ENCODE measurements around the gene FNIP1.

FNIP1 gene

DNA sequence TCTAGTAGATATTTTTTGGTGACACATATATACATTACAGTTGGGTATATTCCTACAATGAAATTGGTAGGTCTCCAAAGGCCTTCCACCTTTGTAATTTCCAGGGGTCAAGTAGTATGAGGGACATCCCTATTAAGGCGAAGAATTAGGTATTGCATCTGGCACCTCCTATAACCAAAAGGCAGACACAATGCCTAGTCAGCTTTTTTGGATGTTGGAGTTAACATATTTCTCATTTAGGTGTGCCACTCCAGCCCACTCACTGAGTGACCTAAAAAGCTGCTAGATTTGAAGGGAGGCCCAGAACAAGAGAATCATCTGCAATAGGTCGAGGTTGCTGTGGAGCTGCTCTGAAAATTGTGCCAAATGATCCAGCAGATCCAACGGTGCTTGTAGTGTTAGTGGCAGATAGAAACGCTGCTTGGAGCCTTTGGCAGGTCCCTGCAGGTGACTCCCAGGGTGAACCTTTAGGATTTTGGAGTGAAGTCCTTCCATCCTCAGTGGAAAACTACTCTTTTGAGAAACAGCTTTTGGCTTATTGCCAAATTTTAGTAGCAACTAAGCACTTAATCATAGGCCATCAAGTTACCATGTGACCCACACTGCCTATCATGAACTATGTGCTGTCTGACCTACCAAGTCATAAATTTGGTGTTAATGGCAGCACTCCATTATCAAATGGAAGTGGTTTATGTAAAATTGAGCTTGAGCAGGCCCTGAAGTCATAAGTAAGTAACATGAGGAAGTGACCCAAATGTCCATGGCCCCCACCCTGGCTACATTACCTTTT is 15.7 kb upstream of the FNIP1 start:
- H3K36me3 ChIP-seq (ENCODE audit: control insufficient read depth in 1 of 2, insufficient read depth in 2 of 2, low read length in 2 of 2), result no peaks in the 10 kb centered on the region

DNA sequence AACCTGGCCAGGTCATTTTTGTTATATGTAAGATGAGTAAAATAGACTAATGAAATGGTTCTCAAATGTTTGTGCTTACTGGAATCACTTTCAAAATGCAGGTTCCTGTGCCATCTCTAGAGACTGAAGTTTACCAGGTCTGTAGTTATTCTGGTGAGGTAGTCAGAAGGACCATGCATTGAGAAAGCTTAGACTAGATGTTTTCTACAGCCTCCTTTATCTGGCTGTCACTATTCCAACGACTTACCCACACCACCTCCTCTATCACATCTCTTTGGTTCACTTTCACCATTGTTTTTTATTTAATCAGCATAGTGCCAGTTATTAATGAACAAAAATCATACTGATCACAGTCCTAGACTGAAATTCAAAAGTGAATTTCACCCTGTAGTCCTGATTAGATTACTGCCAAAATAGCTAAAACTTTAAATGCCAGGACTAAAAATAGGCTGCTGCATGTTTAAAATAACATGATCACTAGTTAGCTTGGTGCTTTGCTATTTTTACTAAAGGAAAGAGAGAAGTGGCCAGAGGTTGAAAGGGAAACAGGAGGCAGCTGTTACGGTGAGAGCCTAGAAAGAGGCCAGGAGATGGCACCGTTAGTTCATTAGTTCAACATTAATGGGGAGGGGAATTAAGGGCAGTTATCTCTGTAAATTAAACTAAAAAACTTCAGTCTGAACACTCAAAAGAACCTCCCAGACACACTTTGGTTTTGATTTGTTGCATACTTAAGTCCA is 13.9 kb upstream of the FNIP1 start:
- no peaks in the 10 kb centered on the region for H3K9me3 ChIP-seq (ENCODE audit: control insufficient read depth in 1 of 2, low read length in 2 of 2)
- H3K4me1 ChIP-seq (ENCODE audit: control insufficient read depth in 1 of 2, insufficient read depth in 2 of 2, low read length in 2 of 2), result peaks cover 0 to 8% of the 10 kb centered on the region in 2 donors
- H3K27ac ChIP-seq (ENCODE audit: low read length), result no peak overlapping the region
- no peak overlapping the region for H3K4me3 ChIP-seq (ENCODE audit: low read depth in 1 of 2, low read length in 2 of 2)
- no peaks in the 10 kb centered on the region for H3K27me3 ChIP-seq (ENCODE audit: low read depth, low read length)
- H3K36me3 ChIP-seq (ENCODE audit: control insufficient read depth in 1 of 2, insufficient read depth in 2 of 2, low read length in 2 of 2), result no peaks in the 10 kb centered on the region

More for the DNA sequence above, 15.7 kb upstream of the FNIP1 start:
- Histone ChIP-seq H3K27me3 (ENCODE audit: low read depth, low read length) (no peaks in the 10 kb centered on the region), H3K9me3 (ENCODE audit: control insufficient read depth in 1 of 2, low read length in 2 of 2) (no peaks in the 10 kb centered on the region), H3K27ac (ENCODE audit: low read length) (no peak overlapping the region), H3K4me1 (ENCODE audit: control insufficient read depth in 1 of 2, insufficient read depth in 2 of 2, low read length in 2 of 2) (peaks cover 0 to 8% of the 10 kb centered on the region in 2 donors), H3K4me3 (ENCODE audit: low read depth in 1 of 2, low read length in 2 of 2) (no peak overlapping the region)

DNA sequence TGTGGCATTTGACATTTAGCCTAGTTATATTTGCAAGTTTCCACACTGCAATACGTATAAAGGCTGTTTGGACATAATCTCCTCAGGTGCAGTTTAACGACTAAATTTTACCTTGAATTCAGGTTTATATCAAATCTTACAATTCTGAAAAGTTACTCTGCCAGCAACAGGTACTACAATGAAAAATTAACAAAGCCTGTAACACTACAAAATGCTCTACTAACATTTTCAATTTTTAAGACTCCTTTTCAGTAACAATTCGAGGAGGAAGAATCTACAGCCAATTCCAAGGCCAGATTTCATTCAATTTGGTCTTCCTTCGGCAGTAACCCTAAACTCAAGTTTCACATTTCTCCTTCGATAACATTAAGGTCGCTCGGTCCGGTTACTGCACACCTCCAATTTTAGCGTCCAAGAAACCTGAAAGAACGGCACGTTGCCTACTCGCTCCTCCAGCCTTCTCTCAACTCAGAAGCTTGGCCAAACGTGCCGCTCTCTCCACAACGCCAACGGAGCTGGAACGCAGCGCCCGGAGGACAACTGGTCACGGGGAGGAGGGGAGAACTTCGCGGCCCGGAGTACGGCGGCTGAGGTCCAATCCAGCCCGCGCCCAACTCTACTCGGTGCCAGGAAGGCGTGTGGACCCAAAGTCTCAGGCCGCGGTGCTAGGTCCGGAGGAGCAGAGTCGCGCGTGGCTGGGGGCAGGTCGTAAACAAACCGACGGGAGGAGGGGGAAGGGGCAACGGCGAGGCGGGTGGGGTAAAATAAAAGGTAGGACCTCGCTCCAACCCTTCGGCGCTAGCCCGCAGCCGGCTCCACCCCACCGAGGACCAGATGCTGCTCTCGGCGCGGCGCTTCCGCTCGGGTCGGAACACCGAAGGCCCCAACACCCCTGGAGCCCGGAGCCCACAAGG is 681 bp downstream of the FNIP1 start:
- Histone ChIP-seq H3K4me1 (ENCODE audit: control insufficient read depth in 1 of 2, insufficient read depth in 2 of 2, low read length in 2 of 2) (peaks cover 4 to 35% of the 10 kb centered on the region in 2 donors), H3K27ac (ENCODE audit: low read length) (peak overlapping the region; percentile 88), H3K36me3 (ENCODE audit: control insufficient read depth in 1 of 2, insufficient read depth in 2 of 2, low read length in 2 of 2) (peaks cover 0 to 8% of the 10 kb centered on the region in 2 donors), H3K4me3 (ENCODE audit: low read depth in 1 of 2, low read length in 2 of 2) (peak overlapping the region; percentile 92 to 98), H3K27me3 (ENCODE audit: low read depth, low read length) (no peaks in the 10 kb centered on the region), H3K9me3 (ENCODE audit: control insufficient read depth in 1 of 2, low read length in 2 of 2) (no peaks in the 10 kb centered on the region)

DNA sequence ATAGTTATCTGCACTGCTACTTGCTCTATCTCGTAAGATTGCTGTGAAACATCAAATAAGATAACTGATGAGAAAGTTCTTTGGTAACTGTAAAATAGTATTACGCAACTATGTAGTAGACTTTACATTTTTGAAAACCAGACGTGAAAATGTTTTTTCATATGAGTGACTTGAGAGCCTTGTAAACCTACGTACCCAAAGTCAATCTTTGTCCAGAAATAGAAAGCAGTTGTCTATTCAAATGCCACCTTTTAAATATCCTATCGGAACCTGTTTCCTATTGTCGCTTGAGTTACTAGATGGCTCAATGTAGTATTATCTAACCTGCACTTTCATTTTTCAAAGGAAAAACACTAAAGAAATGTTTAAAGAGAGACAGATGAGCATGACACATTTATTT is 1.6 kb downstream of the FNIP1 start:
- Histone ChIP-seq H3K27me3 (ENCODE audit: low read depth, low read length) (no peaks in the 10 kb centered on the region), H3K27ac (ENCODE audit: low read length) (peak overlapping the region; percentile 88), H3K4me1 (ENCODE audit: control insufficient read depth in 1 of 2, insufficient read depth in 2 of 2, low read length in 2 of 2) (peaks cover 4 to 40% of the 10 kb centered on the region in 2 donors), H3K9me3 (ENCODE audit: control insufficient read depth in 1 of 2, low read length in 2 of 2) (no peaks in the 10 kb centered on the region), H3K4me3 (ENCODE audit: low read depth in 1 of 2, low read length in 2 of 2) (peak overlapping the region; percentile 92 to 98), H3K36me3 (ENCODE audit: control insufficient read depth in 1 of 2, insufficient read depth in 2 of 2, low read length in 2 of 2) (peaks cover 0 to 8% of the 10 kb centered on the region in 2 donors)

DNA sequence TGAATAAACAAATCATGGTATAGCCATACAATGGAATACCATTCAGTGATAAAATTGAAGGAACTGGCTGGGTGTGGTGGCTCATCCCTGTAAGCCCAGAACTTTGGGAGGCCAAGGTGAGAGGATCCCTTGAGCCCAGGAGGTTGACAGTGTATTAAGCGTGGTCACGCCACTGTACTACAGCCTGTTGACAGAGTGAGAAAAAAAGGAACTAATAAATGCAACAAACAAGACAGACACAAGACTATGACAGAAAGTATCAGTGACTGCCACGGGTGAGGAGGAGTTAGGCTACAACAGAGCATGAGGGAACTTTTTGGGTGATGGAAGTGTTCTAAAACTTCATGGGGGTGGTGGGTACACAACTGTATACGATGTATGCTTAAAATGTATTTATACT is 2.2 kb downstream of the FNIP1 start:
- H3K4me1 ChIP-seq (ENCODE audit: control insufficient read depth in 1 of 2, insufficient read depth in 2 of 2, low read length in 2 of 2), result peaks cover 4 to 40% of the 10 kb centered on the region in 2 donors
- no peaks in the 10 kb centered on the region for H3K27me3 ChIP-seq (ENCODE audit: low read depth, low read length)
- peaks cover 0 to 8% of the 10 kb centered on the region in 2 donors for H3K36me3 ChIP-seq (ENCODE audit: control insufficient read depth in 1 of 2, insufficient read depth in 2 of 2, low read length in 2 of 2)
- no peak overlapping the region for H3K27ac ChIP-seq (ENCODE audit: low read length)
- H3K4me3 ChIP-seq (ENCODE audit: low read depth in 1 of 2, low read length in 2 of 2), result peak overlapping the region; percentile 92 to 98
- H3K9me3 ChIP-seq (ENCODE audit: control insufficient read depth in 1 of 2, low read length in 2 of 2), result no peaks in the 10 kb centered on the region

DNA sequence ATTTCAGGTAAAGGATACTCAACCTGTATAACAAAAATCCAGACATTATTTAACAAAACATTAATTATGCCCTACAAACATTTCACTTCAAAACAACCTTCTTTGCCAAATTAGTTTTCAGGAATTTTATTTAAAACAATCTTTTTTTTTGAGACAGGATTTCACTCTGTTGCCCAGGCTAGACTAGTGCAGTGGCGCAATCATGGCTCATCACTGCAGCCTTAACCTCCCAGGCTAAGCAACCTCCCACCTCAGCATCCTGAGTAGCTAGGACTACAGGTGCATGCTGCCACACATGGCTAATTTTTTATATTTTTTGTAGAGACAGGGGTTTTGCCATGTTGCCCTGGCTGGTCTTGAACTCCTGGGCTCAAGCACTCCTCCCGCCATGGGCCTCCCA is 3.9 kb downstream of the FNIP1 start:
- Histone ChIP-seq H3K27ac (ENCODE audit: low read length) (no peak overlapping the region), H3K4me3 (ENCODE audit: low read depth in 1 of 2, low read length in 2 of 2) (no peak overlapping the region), H3K9me3 (ENCODE audit: control insufficient read depth in 1 of 2, low read length in 2 of 2) (no peaks in the 10 kb centered on the region), H3K36me3 (ENCODE audit: control insufficient read depth in 1 of 2, insufficient read depth in 2 of 2, low read length in 2 of 2) (peaks cover 0 to 8% of the 10 kb centered on the region in 2 donors), H3K27me3 (ENCODE audit: low read depth, low read length) (no peaks in the 10 kb centered on the region), H3K4me1 (ENCODE audit: control insufficient read depth in 1 of 2, insufficient read depth in 2 of 2, low read length in 2 of 2) (peaks cover 4 to 41% of the 10 kb centered on the region in 2 donors)

DNA sequence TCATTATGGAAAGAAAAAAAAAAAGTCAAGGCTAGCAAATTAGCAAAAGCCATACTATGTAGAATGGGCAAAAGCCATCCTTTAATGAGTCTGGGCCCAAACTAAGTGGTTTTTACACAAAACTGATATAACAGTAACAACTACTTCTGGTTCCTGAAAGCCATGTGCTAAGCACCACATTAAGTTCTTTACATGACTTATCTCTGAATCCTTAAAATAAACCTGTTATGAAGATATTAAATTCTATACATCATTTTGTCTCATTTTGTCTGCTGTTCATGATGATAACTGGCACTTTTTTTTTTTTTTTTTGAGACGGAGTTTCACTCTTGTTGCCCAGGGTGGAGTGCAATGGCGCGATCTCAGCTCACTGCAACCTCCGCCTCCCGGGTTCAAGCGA is 5.0 kb downstream of the FNIP1 start:
- no peak overlapping the region for H3K27ac ChIP-seq (ENCODE audit: low read length)
- H3K4me1 ChIP-seq (ENCODE audit: control insufficient read depth in 1 of 2, insufficient read depth in 2 of 2, low read length in 2 of 2), result peaks cover 4 to 46% of the 10 kb centered on the region in 2 donors
- H3K9me3 ChIP-seq (ENCODE audit: control insufficient read depth in 1 of 2, low read length in 2 of 2), result no peaks in the 10 kb centered on the region
- peaks cover 0 to 8% of the 10 kb centered on the region in 2 donors for H3K36me3 ChIP-seq (ENCODE audit: control insufficient read depth in 1 of 2, insufficient read depth in 2 of 2, low read length in 2 of 2)
- H3K27me3 ChIP-seq (ENCODE audit: low read depth, low read length), result no peaks in the 10 kb centered on the region
- H3K4me3 ChIP-seq (ENCODE audit: low read depth in 1 of 2, low read length in 2 of 2), result no peak overlapping the region

DNA sequence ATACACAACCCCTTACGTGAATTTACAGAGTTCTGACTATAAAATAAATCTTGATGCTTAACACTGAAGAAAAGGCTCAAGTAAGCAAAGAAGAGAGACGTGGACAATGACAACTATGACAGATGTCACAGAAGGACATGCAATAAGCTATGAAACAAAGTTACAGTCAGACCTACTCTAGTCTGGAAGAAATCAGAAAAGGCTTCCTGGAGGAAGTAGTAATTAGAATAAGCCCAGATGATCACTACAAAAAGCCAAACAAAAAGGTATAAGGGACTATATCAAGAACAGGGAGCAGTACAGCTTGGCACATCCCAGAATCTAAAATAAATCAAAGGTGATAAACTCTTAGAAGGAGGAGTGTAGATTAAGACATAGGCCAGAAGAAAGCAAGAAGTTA is 6.3 kb downstream of the FNIP1 start:
- no peak overlapping the region for H3K4me3 ChIP-seq (ENCODE audit: low read depth in 1 of 2, low read length in 2 of 2)
- no peaks in the 10 kb centered on the region for H3K27me3 ChIP-seq (ENCODE audit: low read depth, low read length)
- H3K4me1 ChIP-seq (ENCODE audit: control insufficient read depth in 1 of 2, insufficient read depth in 2 of 2, low read length in 2 of 2), result peaks cover 4 to 49% of the 10 kb centered on the region in 2 donors
- no peaks in the 10 kb centered on the region for H3K9me3 ChIP-seq (ENCODE audit: control insufficient read depth in 1 of 2, low read length in 2 of 2)
- no peak overlapping the region for H3K27ac ChIP-seq (ENCODE audit: low read length)
- H3K36me3 ChIP-seq (ENCODE audit: control insufficient read depth in 1 of 2, insufficient read depth in 2 of 2, low read length in 2 of 2), result no peaks in the 10 kb centered on the region

DNA sequence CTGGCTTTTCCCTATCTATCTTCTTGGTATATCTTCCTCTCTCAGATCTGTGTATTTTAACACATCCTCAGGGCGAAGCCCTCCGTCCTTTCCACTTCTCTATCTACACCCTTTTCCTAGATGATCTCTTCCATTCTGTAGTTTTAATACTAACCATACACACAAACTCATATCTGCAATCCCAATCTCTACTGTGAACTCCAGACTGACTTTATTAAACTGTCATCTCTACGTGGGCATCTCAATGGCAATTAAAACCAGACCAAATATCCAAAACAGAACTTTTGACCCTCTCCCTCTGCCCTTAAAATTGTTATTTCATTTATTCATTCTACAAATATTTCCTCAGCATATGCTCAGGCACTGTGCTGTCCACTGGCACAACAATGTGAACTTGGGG is 7.1 kb downstream of the FNIP1 start:
- Histone ChIP-seq H3K27ac (ENCODE audit: low read length) (no peak overlapping the region), H3K4me3 (ENCODE audit: low read depth in 1 of 2, low read length in 2 of 2) (no peak overlapping the region), H3K36me3 (ENCODE audit: control insufficient read depth in 1 of 2, insufficient read depth in 2 of 2, low read length in 2 of 2) (no peaks in the 10 kb centered on the region), H3K9me3 (ENCODE audit: control insufficient read depth in 1 of 2, low read length in 2 of 2) (no peaks in the 10 kb centered on the region), H3K4me1 (ENCODE audit: control insufficient read depth in 1 of 2, insufficient read depth in 2 of 2, low read length in 2 of 2) (peaks cover 4 to 41% of the 10 kb centered on the region in 2 donors), H3K27me3 (ENCODE audit: low read depth, low read length) (no peaks in the 10 kb centered on the region)

DNA sequence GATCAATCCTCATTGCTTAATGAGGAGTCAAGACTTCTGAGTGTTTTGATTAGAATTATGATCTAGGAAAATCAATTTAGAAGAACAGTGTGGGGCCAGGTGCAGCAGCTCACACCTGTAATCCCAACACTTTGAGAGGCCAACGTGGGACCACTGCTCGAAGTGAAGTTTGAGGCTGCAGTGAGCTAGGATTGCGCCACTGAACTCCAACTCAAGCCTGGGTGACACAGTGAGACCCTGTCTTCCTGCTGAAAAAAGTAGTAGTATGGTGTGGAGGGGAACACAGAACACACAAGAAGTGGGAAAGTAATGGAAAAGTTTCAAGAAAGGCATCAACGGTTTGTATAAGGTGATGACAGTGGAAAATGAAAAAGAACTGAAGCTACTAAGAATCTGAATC is 9.1 kb downstream of the FNIP1 start:
- Histone ChIP-seq H3K4me1 (ENCODE audit: control insufficient read depth in 1 of 2, insufficient read depth in 2 of 2, low read length in 2 of 2) (peaks cover 0 to 24% of the 10 kb centered on the region in 2 donors), H3K4me3 (ENCODE audit: low read depth in 1 of 2, low read length in 2 of 2) (no peak overlapping the region), H3K36me3 (ENCODE audit: control insufficient read depth in 1 of 2, insufficient read depth in 2 of 2, low read length in 2 of 2) (no peaks in the 10 kb centered on the region), H3K27me3 (ENCODE audit: low read depth, low read length) (no peaks in the 10 kb centered on the region), H3K9me3 (ENCODE audit: control insufficient read depth in 1 of 2, low read length in 2 of 2) (no peaks in the 10 kb centered on the region), H3K27ac (ENCODE audit: low read length) (no peak overlapping the region)

Measured in muscle layer of duodenum (tissue), 2 donors.